NT2/D1 (cell line): Measurements from ENCODE around the gene COA1.
"Not testable (repeated sequence)": the region's sequence is repeated elsewhere in the genome, so short reads cannot be mapped to it uniquely, and the experiment has no call there.

Source experiments
- YY1 ChIP-seq: IDR thresholded peaks from 2 replicates; pipeline ENCODE4 v1.6.1; 2011; ENCODE audit not compliant: insufficient read length, insufficient read depth
- ZNF274 ChIP-seq: IDR thresholded peaks from 2 replicates; pipeline ENCODE4 v1.6.1; 2011; ENCODE audit warnings: mild to moderate bottlenecking, low read depth, low read length

GRCh38 chr7:43778293-43779044 is 49.1 kb upstream of the COA1 start:
- TF ChIP-seq ZNF274, YY1: not testable (repeated sequence)
